KMS-11 (cell line): ENCODE results near the gene TGFB2.

Experiments used
- H2AFZ ChIP-seq: fragments of 200-600 bp; sonication (generic); 2 replicates; pipeline ENCODE4 v1.6.1; 2016; ENCODE audit warnings: antibody characterized with exemption, mixed run types, low read depth
- H3K27ac ChIP-seq: fragments of 200-600 bp; sonication (generic); 2 replicates; pipeline ENCODE4 v1.6.1; 2016; ENCODE audit warnings: mild to moderate bottlenecking, mixed run types
- H3K27me3 ChIP-seq: fragments of 200-600 bp; sonication (generic); 2 replicates; pipeline ENCODE4 v1.6.1; 2017; ENCODE audit warnings: mild to moderate bottlenecking, low read depth, mixed run types, moderate library complexity; ENCODE audit not compliant: insufficient read depth
- H3K36me3 ChIP-seq: fragments of 200-600 bp; sonication (generic); 2 replicates; pipeline ENCODE4 v1.6.1; 2017; ENCODE audit warnings: mild to moderate bottlenecking, mixed run types; ENCODE audit not compliant: insufficient read depth
- H3K4me1 ChIP-seq: fragments of 200-600 bp; sonication (generic); 2 replicates; pipeline ENCODE4 v1.6.1; 2016; ENCODE audit warnings: mild to moderate bottlenecking, low read depth, mixed run types; ENCODE audit not compliant: poor library complexity, severe bottlenecking
- H3K4me2 ChIP-seq: fragments of 200-600 bp; sonication (generic); 2 replicates; pipeline ENCODE4 v1.7.0; 2016; ENCODE audit warnings: mild to moderate bottlenecking, mixed run types
- H3K4me3 ChIP-seq: fragments of 200-600 bp; sonication (generic); IDR thresholded peaks from 2 replicates; pipeline ENCODE4 v1.6.1; 2017; ENCODE audit warnings: low read depth, low read length, mixed read lengths; ENCODE audit not compliant: insufficient read depth
- H3K79me2 ChIP-seq: fragments of 200-600 bp; sonication (generic); 2 replicates; pipeline ENCODE4 v1.6.1; 2016; ENCODE audit warnings: low read depth, mixed run types; ENCODE audit not compliant: insufficient read depth
- H3K9ac ChIP-seq: fragments of 200-600 bp; sonication (generic); 2 replicates; pipeline ENCODE4 v1.6.1; 2016; ENCODE audit warnings: mild to moderate bottlenecking, mixed run types
- H4K20me1 ChIP-seq: fragments of 200-600 bp; sonication (generic); 2 replicates; pipeline ENCODE4 v1.6.1; 2016; ENCODE audit warnings: mild to moderate bottlenecking, mixed run types; ENCODE audit not compliant: insufficient read depth
- CTCF ChIP-seq: fragments of 200-600 bp; sonication (generic); conservative IDR thresholded peaks from 2 replicates; pipeline ENCODE4 v1.6.1; 2017; ENCODE audit warnings: low read depth, mild to moderate bottlenecking, antibody characterized with exemption, low read length, moderate library complexity, mixed read lengths

Gene TGFB2

GRCh38 chr1:218366322-218367052 lies 21.4 kb downstream of the TGFB2 start:
- Histone ChIP-seq H3K4me2 (no peak overlapping the region), H3K79me2 (no peaks in the 10 kb centered on the region)

GRCh38 chr1:218367118-218367517 lies 22.0 kb downstream of the TGFB2 start:
- no peak for TF ChIP-seq CTCF
- H3K9ac ChIP-seq, result no peak overlapping the region
- peaks cover 22% of the 10 kb centered on the region for H3K4me1 ChIP-seq
- no peak overlapping the region for H2AFZ ChIP-seq
- no peak overlapping the region for H3K4me2 ChIP-seq
- H3K4me3 ChIP-seq, result no peak overlapping the region
- H3K79me2 ChIP-seq, result no peaks in the 10 kb centered on the region
- H3K27me3 ChIP-seq, result no peaks in the 10 kb centered on the region
- H4K20me1 ChIP-seq, result no peaks in the 10 kb centered on the region
- H3K36me3 ChIP-seq, result no peaks in the 10 kb centered on the region
- H3K27ac ChIP-seq, result no peak overlapping the region

More at GRCh38 chr1:218366322-218367052, 21.4 kb downstream of the TGFB2 start:
- H3K36me3 ChIP-seq, result no peaks in the 10 kb centered on the region
- peaks cover 16% of the 10 kb centered on the region for H3K4me1 ChIP-seq
- no peaks in the 10 kb centered on the region for H4K20me1 ChIP-seq
- H3K4me3 ChIP-seq, result no peak overlapping the region
- no peaks in the 10 kb centered on the region for H3K27me3 ChIP-seq
- H3K27ac ChIP-seq, result no peak overlapping the region
- H3K9ac ChIP-seq, result no peak overlapping the region
- TF ChIP-seq CTCF, result no peak
- H2AFZ ChIP-seq, result no peak overlapping the region

- Histone ChIP-seq H3K4me3 (no peak overlapping the region), H3K4me1 (peaks cover 31% of the 10 kb centered on the region), H3K36me3 (no peaks in the 10 kb centered on the region), H3K4me2 (no peak overlapping the region), H4K20me1 (no peaks in the 10 kb centered on the region), H3K79me2 (no peaks in the 10 kb centered on the region), H3K27ac (no peak overlapping the region), H3K9ac (no peak overlapping the region), H3K27me3 (no peaks in the 10 kb centered on the region), H2AFZ (no peak overlapping the region)
- TF ChIP-seq CTCF, result no peak
Measured at GRCh38 chr1:218368686-218369085, 23.6 kb downstream of the TGFB2 start.

GRCh38 chr1:218369688-218370511 lies 24.8 kb downstream of the TGFB2 start:
- Histone ChIP-seq H3K9ac (no peak overlapping the region), H3K27ac (no peak overlapping the region), H3K4me2 (0 out of 2 replicates have a peak overlapping the region, but pooled peaks have one; percentile 10), H2AFZ (no peak overlapping the region), H3K4me3 (no peak overlapping the region), H4K20me1 (no peaks in the 10 kb centered on the region), H3K79me2 (no peaks in the 10 kb centered on the region), H3K4me1 (peaks cover 43% of the 10 kb centered on the region), H3K36me3 (no peaks in the 10 kb centered on the region), H3K27me3 (no peaks in the 10 kb centered on the region)
- no peak for TF ChIP-seq CTCF
